Neural cell (in vitro differentiated cells): ENCODE measurements around the gene PAPSS2. TPM values are rescaled to one million over a fixed set of nuclear protein-coding genes. Genes with fewer than 3 reads are reported as not detected.

Experiments used
- H2AFZ ChIP-seq: fragments of 200-600, 300-800 bp; sonication (generic), shearing (Covaris generic); 2 replicates; pipeline ENCODE4 v1.6.0; 2014; ENCODE audit warnings: low read depth, mild to moderate bottlenecking, antibody characterized with exemption, low read length, moderate library complexity
- H3F3A ChIP-seq: fragments of 200-600 bp; shearing (Covaris generic); 2 replicates; pipeline ENCODE4 v1.6.1; 2016; ENCODE audit warnings: mild to moderate bottlenecking, moderate library complexity, mixed read lengths, antibody characterized with exemption, low read length; ENCODE audit not compliant: insufficient read depth, poor library complexity, severe bottlenecking
- H3K27ac ChIP-seq: fragments of 200-600, 300-800 bp; sonication (generic), shearing (Covaris generic); 2 replicates; pipeline ENCODE4 v1.5.1; 2014; ENCODE audit warnings: mild to moderate bottlenecking, low read length, moderate library complexity
- H3K27me3 ChIP-seq: fragments of 300-800, 200-600 bp; sonication (generic), shearing (Covaris generic); 2 replicates; pipeline ENCODE4 v1.6.0; 2014; ENCODE audit warnings: mild to moderate bottlenecking, low read depth, low read length, moderate library complexity; ENCODE audit not compliant: insufficient read depth
- H3K36me3 ChIP-seq: fragments of 300-800, 200-600 bp; sonication (generic), shearing (Covaris generic); 2 replicates; pipeline ENCODE4 v1.5.1; 2014; ENCODE audit warnings: mild to moderate bottlenecking, antibody characterized with exemption, low read length, moderate library complexity; ENCODE audit not compliant: insufficient read depth
- H3K4me2 ChIP-seq: fragments of 300-800, 200-600 bp; sonication (generic), shearing (Covaris generic); 2 replicates; pipeline ENCODE4 v1.6.0; 2014; ENCODE audit warnings: mild to moderate bottlenecking, low read length
- H3K4me3 ChIP-seq: fragments of 300-800, 200-600 bp; sonication (generic), shearing (Covaris generic); 2 replicates; pipeline ENCODE4 v1.5.1; 2014; ENCODE audit warnings: mild to moderate bottlenecking, low read length, moderate library complexity
- H3K79me2 ChIP-seq: fragments of 200-600 bp; shearing (Covaris generic); replicated peaks from 2 replicates; pipeline ENCODE4 v1.6.0; 2014; ENCODE audit warnings: mild to moderate bottlenecking, low read length, moderate library complexity; ENCODE audit not compliant: insufficient read depth
- H3K9ac ChIP-seq: fragments of 300-800, 200-600 bp; sonication (generic), shearing (Covaris generic); 2 replicates; pipeline ENCODE4 v1.6.1; 2016; ENCODE audit warnings: mild to moderate bottlenecking, low read length, mixed read lengths
- H3K9me2 ChIP-seq: fragments of 200-600 bp; shearing (Covaris generic); 2 replicates; pipeline ENCODE4 v1.6.1; 2016; ENCODE audit warnings: mild to moderate bottlenecking, low read length, mixed read lengths; ENCODE audit not compliant: insufficient read depth
- H3K9me3 ChIP-seq: fragments of 200-600, 300-800 bp; sonication (generic), shearing (Covaris generic); 2 replicates; pipeline ENCODE4 v1.6.1; 2016; ENCODE audit warnings: mild to moderate bottlenecking, mixed run types, low read length, moderate library complexity, mixed read lengths
- H4K20me1 ChIP-seq: fragments of 200-600 bp; shearing (Covaris generic); 2 replicates; pipeline ENCODE4 v1.6.1; 2016; ENCODE audit warnings: mild to moderate bottlenecking, mixed run types; ENCODE audit not compliant: insufficient read depth
- EP300 ChIP-seq: fragments of 450-650 bp; conservative IDR thresholded peaks from 2 replicates; pipeline ENCODE4 v1.6.1; 2014; ENCODE audit warnings: antibody characterized with exemption, mild to moderate bottlenecking, moderate library complexity; ENCODE audit not compliant: poor library complexity, severe bottlenecking
- EZH2 ChIP-seq: fragments of 200-600, 300-800 bp; shearing (Covaris generic), sonication (generic); IDR thresholded peaks from 2 replicates; pipeline ENCODE4 v1.6.1; 2014; ENCODE audit warnings: antibody characterized with exemption, low read length, borderline replicate concordance, mild to moderate bottlenecking; ENCODE audit not compliant: insufficient read depth, poor library complexity, severe bottlenecking
- MXI1 ChIP-seq: fragments of 450-650 bp; conservative IDR thresholded peaks from 2 replicates; pipeline ENCODE4 v1.6.1; 2014; ENCODE audit warnings: antibody characterized with exemption, mild to moderate bottlenecking; ENCODE audit not compliant: poor library complexity, severe bottlenecking
- POLR2AphosphoS5 ChIP-seq: IDR thresholded peaks from 2 replicates; pipeline ENCODE4 v1.6.1; 2012
- RAD21 ChIP-seq: fragments of 450-650 bp; conservative IDR thresholded peaks from 2 replicates; pipeline ENCODE4 v1.6.1; 2014; ENCODE audit warnings: antibody characterized with exemption, mild to moderate bottlenecking, moderate library complexity
- SMC3 ChIP-seq: fragments of 450-650 bp; conservative IDR thresholded peaks from 2 replicates; pipeline ENCODE4 v1.6.1; 2014; ENCODE audit warnings: antibody characterized with exemption, mild to moderate bottlenecking, moderate library complexity; ENCODE audit not compliant: poor library complexity
- TAF1 ChIP-seq: IDR thresholded peaks from 2 replicates; pipeline ENCODE4 v1.6.1; 2012; ENCODE audit warnings: low read depth
- polyA plus RNA-seq: library from polyadenylated mRNA; depleted of rRNA; stranded (reverse); fragments of >200 nt; gene quantifications from 2 replicates; pipeline ENCODE4 v1.2.3, GENCODE V29; 2014
- TF ChIP-seq, protein P1 (sequence below): fragments of 450-650 bp; IDR thresholded peaks from 2 replicates; pipeline ENCODE4 v1.5.1; 2014; ENCODE audit warnings: antibody characterized with exemption, mild to moderate bottlenecking, moderate library complexity; ENCODE audit not compliant: poor library complexity, severe bottlenecking
- TF ChIP-seq, protein P2 (sequence below): IDR thresholded peaks from 2 replicates; pipeline ENCODE4 v1.6.1; 2012; ENCODE audit warnings: borderline replicate concordance

Gene PAPSS2
- polyA plus RNA-seq, 1 donor from 2014 or later = 0.24 TPM

DNA sequence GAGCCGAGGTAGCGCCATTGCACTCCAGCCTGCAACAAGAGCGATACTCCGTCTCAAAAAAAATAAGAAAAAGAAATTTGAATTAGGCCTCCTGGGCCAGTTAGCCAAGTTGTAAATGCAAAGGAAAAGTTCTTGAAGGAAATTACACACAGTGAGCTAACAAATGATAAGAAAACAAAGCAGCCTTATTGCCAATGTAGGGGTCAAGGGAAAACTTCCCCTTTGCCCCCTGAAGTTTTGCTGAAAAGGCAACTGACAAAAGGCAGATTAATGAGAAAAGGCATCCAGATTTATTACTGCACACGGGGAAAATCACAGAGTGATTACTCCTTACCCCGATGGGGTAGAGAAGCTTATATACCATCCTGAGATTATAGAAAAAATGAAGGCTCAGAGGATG lies 70.3 kb downstream of the PAPSS2 start:
- H3K36me3 ChIP-seq = no peaks in the 10 kb centered on the region
- no peaks in the 10 kb centered on the region for H3K9me2 ChIP-seq
- no peaks in the 10 kb centered on the region for H4K20me1 ChIP-seq
- no peak overlapping the region for H3K27ac ChIP-seq
- no peak overlapping the region for H2AFZ ChIP-seq
- H3K9ac ChIP-seq = no peak overlapping the region
- H3K79me2 ChIP-seq = no peaks in the 10 kb centered on the region
- no peak overlapping the region for H3K4me3 ChIP-seq
- no peak overlapping the region for H3K4me2 ChIP-seq
- H3F3A ChIP-seq = no peaks in the 10 kb centered on the region
- no peaks in the 10 kb centered on the region for H3K27me3 ChIP-seq
- H3K9me3 ChIP-seq = no peaks in the 10 kb centered on the region
- TF ChIP-seq TAF1 (no peak), RAD21 (no peak)
- TF ChIP-seq, protein P1, sequence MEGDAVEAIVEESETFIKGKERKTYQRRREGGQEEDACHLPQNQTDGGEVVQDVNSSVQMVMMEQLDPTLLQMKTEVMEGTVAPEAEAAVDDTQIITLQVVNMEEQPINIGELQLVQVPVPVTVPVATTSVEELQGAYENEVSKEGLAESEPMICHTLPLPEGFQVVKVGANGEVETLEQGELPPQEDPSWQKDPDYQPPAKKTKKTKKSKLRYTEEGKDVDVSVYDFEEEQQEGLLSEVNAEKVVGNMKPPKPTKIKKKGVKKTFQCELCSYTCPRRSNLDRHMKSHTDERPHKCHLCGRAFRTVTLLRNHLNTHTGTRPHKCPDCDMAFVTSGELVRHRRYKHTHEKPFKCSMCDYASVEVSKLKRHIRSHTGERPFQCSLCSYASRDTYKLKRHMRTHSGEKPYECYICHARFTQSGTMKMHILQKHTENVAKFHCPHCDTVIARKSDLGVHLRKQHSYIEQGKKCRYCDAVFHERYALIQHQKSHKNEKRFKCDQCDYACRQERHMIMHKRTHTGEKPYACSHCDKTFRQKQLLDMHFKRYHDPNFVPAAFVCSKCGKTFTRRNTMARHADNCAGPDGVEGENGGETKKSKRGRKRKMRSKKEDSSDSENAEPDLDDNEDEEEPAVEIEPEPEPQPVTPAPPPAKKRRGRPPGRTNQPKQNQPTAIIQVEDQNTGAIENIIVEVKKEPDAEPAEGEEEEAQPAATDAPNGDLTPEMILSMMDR = no peak

DNA sequence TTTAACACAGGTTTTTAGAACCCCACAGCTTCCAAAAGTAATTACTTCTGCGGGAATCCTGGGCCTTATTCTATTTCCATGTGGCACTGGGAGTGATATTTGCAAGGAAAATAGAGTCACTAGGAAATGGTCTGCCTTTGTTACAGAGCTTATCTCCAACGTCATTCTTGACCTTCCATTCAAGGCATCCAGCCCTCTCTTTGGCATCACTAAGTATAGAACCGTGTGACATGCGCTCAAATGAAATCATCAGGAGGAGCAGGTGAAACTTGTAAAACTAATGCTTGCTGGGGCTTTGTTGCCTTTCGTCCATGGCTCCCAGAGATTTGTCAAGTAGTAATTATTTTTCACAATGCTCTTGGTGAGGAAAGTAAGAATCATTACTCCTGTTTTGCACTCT lies 73.4 kb downstream of the PAPSS2 start:
- no peaks in the 10 kb centered on the region for H3K27me3 ChIP-seq
- no peaks in the 10 kb centered on the region for H3K9me3 ChIP-seq
- H3F3A ChIP-seq = no peaks in the 10 kb centered on the region
- H3K79me2 ChIP-seq = no peaks in the 10 kb centered on the region
- no peak overlapping the region for H3K9ac ChIP-seq
- no peak overlapping the region for H3K4me3 ChIP-seq
- no peaks in the 10 kb centered on the region for H3K9me2 ChIP-seq
- H2AFZ ChIP-seq = no peak overlapping the region
- no peak overlapping the region for H3K4me2 ChIP-seq
- no peak for TF ChIP-seq RAD21
- TF ChIP-seq EZH2 = no peak
- TF ChIP-seq, protein P1 = no peak
- no peak for TF ChIP-seq MXI1
- TF ChIP-seq, protein P2, sequence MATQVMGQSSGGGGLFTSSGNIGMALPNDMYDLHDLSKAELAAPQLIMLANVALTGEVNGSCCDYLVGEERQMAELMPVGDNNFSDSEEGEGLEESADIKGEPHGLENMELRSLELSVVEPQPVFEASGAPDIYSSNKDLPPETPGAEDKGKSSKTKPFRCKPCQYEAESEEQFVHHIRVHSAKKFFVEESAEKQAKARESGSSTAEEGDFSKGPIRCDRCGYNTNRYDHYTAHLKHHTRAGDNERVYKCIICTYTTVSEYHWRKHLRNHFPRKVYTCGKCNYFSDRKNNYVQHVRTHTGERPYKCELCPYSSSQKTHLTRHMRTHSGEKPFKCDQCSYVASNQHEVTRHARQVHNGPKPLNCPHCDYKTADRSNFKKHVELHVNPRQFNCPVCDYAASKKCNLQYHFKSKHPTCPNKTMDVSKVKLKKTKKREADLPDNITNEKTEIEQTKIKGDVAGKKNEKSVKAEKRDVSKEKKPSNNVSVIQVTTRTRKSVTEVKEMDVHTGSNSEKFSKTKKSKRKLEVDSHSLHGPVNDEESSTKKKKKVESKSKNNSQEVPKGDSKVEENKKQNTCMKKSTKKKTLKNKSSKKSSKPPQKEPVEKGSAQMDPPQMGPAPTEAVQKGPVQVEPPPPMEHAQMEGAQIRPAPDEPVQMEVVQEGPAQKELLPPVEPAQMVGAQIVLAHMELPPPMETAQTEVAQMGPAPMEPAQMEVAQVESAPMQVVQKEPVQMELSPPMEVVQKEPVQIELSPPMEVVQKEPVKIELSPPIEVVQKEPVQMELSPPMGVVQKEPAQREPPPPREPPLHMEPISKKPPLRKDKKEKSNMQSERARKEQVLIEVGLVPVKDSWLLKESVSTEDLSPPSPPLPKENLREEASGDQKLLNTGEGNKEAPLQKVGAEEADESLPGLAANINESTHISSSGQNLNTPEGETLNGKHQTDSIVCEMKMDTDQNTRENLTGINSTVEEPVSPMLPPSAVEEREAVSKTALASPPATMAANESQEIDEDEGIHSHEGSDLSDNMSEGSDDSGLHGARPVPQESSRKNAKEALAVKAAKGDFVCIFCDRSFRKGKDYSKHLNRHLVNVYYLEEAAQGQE = no peak
- no peak for TF ChIP-seq POLR2AphosphoS5
- no peak for TF ChIP-seq EP300
- no peak for TF ChIP-seq TAF1
- no peak for TF ChIP-seq SMC3
- H3K36me3 ChIP-seq = no peaks in the 10 kb centered on the region
- H4K20me1 ChIP-seq = no peaks in the 10 kb centered on the region
- no peak overlapping the region for H3K27ac ChIP-seq
